Activated naive CD8-positive, alpha-beta T cell treated with anti-CD3 and anti-CD28 coated beads, Interleukin-2, amount 10 ng/mL, durations not matched to agents 7 days and 5 days (primary cell): Measurements from ENCODE around the gene CAPN10. TPM values are rescaled to one million over a fixed set of nuclear protein-coding genes. Genes with fewer than 3 reads are reported as not detected.

Source experiments
- ATAC-seq: fragments of 150-1000 bp; cut with Tn5 transposase; one replicate; pipeline ENCODE4 v1.10.0; 2021; ENCODE audit warnings: low read depth, moderate library complexity
- POLR2A ChIA-PET: fragments of 350-600 bp; sonication (Branson Sonifier 250); formaldehyde crosslinking; loops from one replicate; lab custom pipeline; 2021; ENCODE audit warnings: antibody characterized with exemption; lab: Charles Lee
- DNase-seq: peaks from one replicate; pipeline ENCODE4 v3.0.0; 2021
- H3K27ac Mint-ChIP-seq: one replicate; pipeline ENCODE4 v1.8.0; 2022; ENCODE audit warnings: mild to moderate bottlenecking, mixed read lengths
- H3K27me3 Mint-ChIP-seq: one replicate; pipeline ENCODE4 v1.8.0; 2022; ENCODE audit warnings: mild to moderate bottlenecking, moderate library complexity, mixed read lengths
- H3K36me3 Mint-ChIP-seq: one replicate; pipeline ENCODE4 v1.8.0; 2021; ENCODE audit warnings: mild to moderate bottlenecking, mixed read lengths
- H3K4me1 Mint-ChIP-seq: one replicate; pipeline ENCODE4 v1.8.0; 2021; ENCODE audit warnings: mixed read lengths
- H3K4me3 Mint-ChIP-seq: one replicate; pipeline ENCODE4 v1.8.0; 2022; ENCODE audit warnings: mild to moderate bottlenecking, moderate library complexity, mixed read lengths
- H3K9me3 Mint-ChIP-seq: one replicate; pipeline ENCODE4 v1.8.0; 2021; ENCODE audit warnings: mixed read lengths
- total RNA-seq, 2 experiments: library from RNA; stranded (reverse); gene quantifications; one replicate each; pipeline ENCODE4 v1.2.3, GENCODE V29; 2021

The CAPN10 gene
- total RNA-seq, 2 experiments from 2014 or later: 72.3 to 74.2 TPM

DNA sequence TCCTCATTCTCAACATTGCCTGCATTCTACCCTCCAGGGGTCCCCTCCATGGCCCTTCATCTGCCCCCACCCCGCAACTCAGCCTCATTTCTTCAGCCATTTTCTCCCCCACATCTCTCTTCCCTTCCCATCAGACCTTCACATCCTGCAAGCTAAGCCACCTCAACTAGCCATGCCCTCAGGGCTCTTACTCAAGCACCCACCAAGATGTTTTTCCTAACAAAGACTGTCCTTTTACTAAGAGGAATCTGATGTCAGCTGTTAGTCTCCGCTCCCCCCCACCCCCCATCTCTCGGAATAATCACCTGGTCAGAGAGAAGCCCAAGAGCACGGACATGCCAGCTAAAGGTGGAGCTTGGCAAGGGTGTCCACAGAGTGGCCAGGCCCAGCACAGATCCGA lies 4.7 kb upstream of the CAPN10 start:
- no peak for ATAC-seq
- peaks cover 2% of the 10 kb centered on the region for H3K9me3 Mint-ChIP-seq
- H3K27me3 Mint-ChIP-seq: no peaks in the 10 kb centered on the region
- DNase-seq: no peak
- H3K36me3 Mint-ChIP-seq: peaks cover 19% of the 10 kb centered on the region
- POLR2A ChIA-PET: interaction anchor here (10.2 kb wide), 1 partner anchor 15 kb away, joined by 178 read pairs; the partner anchor contains the start of gene RNPEPL1
- H3K4me3 Mint-ChIP-seq: no peak overlapping the region
- no peak overlapping the region for H3K27ac Mint-ChIP-seq
- peaks cover 36% of the 10 kb centered on the region for H3K4me1 Mint-ChIP-seq

DNA sequence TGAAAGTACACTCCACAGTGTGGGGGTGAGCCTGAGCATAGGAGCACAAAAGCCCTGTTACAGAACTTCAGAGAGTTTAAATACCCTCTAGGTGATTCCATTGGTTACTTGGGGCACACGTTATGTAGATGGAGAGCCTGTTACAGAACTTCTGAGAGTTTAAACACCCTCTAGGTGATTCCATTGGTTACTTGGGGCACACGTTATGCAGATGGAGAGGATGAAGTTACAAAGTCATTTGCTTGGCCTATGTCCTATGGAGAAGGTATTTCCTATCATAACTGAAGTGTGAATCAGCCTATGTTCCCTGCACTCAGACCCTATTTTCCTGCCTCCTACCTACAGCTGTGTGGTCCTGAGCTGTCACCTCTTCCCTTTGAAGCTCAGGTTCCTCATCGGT lies 3.8 kb upstream of the CAPN10 start:
- peaks cover 2% of the 10 kb centered on the region for H3K9me3 Mint-ChIP-seq
- no peak for DNase-seq
- H3K36me3 Mint-ChIP-seq: peaks cover 20% of the 10 kb centered on the region
- H3K27me3 Mint-ChIP-seq: no peaks in the 10 kb centered on the region
- H3K4me1 Mint-ChIP-seq: peaks cover 39% of the 10 kb centered on the region
- H3K27ac Mint-ChIP-seq: no peak overlapping the region
- POLR2A ChIA-PET: interaction anchor here (10.2 kb wide), 1 partner anchor 16 kb away, joined by 178 read pairs; the partner anchor contains the start of gene RNPEPL1
- no peak overlapping the region for H3K4me3 Mint-ChIP-seq
- ATAC-seq: no peak

DNA sequence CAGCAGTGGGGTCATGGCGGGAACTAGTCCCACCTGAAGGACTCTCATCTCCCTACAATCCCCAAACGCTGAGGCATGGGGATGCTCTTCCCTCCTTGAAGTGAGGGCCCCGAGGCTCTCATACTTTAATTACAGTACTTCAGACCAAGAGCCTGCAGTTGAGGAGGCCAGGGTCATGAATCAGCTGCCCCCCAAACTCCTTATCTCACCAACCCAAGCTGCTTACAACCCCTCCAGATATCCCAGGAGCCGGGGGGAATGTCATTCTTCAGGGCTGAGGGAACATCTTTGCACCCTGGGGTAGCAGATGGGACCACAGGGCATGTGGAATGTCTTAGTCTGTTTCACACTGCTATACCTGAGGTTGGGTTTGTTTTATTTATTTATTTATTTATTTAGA lies 2.8 kb upstream of the CAPN10 start:
- Mint-ChIP-seq H3K27ac (no peak overlapping the region), H3K36me3 (peaks cover 21% of the 10 kb centered on the region), H3K9me3 (peaks cover 2% of the 10 kb centered on the region), H3K4me1 (peaks cover 48% of the 10 kb centered on the region), H3K4me3 (no peak overlapping the region), H3K27me3 (no peaks in the 10 kb centered on the region)
- no peak for ATAC-seq
- DNase-seq: no peak
- POLR2A ChIA-PET: interaction anchor here (10.2 kb wide), 1 partner anchor 17 kb away, joined by 178 read pairs; the partner anchor contains the start of gene RNPEPL1

DNA sequence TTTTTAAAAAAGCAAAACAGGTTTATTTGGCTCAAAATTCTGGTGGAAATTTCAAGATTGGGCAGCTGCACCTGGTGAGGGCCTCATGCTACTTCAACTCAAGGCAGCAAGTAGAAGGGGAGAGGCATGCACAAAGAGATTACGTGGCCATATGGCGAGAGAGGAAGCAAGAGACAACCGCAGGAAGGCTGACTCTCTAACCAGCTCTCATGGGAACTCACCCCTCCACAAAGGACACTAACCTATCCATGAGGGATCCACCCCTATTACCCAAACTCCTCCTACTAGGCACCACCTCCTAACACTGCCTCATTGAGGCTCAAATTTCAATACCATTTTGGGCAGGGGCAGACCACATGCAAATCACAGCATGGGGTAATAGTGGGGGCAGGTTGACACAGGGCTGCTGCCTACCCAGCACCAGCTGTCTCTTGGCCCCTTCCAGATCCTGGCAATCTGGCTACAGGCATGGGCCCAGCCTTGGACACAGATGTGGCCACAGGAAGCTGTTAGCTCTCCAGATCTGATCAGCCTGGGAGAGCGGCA lies 2.0 kb upstream of the CAPN10 start:
- POLR2A ChIA-PET: interaction anchor here (2.5 to 10.2 kb wide), 2 partner anchors 18 to 42 kb away, joined by 9 to 178 read pairs; partner anchors contain the start of gene RNPEPL1
- no peaks in the 10 kb centered on the region for H3K27me3 Mint-ChIP-seq
- H3K4me1 Mint-ChIP-seq: peaks cover 49% of the 10 kb centered on the region
- H3K27ac Mint-ChIP-seq: peak overlapping the region; percentile 50
- peaks cover 2% of the 10 kb centered on the region for H3K9me3 Mint-ChIP-seq
- ATAC-seq: no peak
- no peak for DNase-seq
- peak overlapping the region; percentile 94 for H3K4me3 Mint-ChIP-seq
- H3K36me3 Mint-ChIP-seq: peaks cover 21% of the 10 kb centered on the region

DNA sequence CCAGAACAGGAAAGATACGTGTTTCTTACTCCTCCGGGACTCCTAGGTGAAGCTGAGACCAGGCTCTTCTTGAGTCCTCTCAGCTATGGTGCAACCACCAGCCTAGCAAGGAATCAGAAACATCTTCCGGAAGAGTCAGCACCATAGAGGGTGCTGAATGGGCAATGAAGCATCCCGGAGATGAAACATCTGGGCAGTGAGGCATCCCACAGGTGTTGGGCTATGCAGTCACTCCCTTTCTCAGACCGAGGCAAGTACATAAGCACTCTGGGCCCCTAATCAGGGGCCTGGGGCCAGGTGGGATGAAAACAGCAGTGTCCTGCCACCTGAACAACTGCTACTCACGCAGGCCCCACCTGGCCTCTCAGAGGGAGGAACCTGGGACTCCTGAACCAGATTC lies 1.4 kb upstream of the CAPN10 start:
- Mint-ChIP-seq H3K4me1 (peaks cover 44% of the 10 kb centered on the region), H3K27ac (peak overlapping the region; percentile 50), H3K4me3 (peak overlapping the region; percentile 94), H3K27me3 (no peaks in the 10 kb centered on the region), H3K36me3 (peaks cover 19% of the 10 kb centered on the region), H3K9me3 (peaks cover 2% of the 10 kb centered on the region)
- DNase-seq (no peak), ATAC-seq (no peak)
- POLR2A ChIA-PET: interaction anchor here (1.5 to 10.2 kb wide), 7 partner anchors 8 to 42 kb away, joined by 4 to 178 read pairs (median 13); partner anchors contain the start of genes GPR35 and RNPEPL1

DNA sequence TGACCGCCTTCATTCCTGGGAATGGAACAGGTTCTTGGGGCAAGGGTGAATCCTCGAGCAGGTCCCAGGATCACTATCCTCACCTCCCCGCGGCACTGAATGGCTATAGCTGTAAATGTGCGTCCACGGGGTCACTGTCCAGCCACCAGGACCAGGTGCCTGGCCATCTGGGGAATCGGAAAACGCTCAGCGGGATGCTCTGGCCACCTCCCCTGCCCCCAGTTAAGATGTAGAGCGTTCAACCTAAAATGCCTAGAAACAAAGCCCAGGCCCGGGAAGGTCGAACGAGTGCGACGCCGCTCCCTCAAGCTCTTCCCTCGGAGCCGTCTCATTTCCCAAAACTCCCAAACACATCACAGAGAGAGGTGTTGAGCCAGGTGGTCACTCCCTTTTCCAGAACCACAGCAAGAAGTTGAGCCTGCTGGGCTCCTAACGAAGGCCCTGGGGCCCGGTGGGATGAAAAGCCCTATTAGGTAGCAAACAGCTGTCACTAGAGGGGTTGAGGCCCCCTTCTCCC lies 795 bp upstream of the CAPN10 start:
- Mint-ChIP-seq H3K27me3 (no peaks in the 10 kb centered on the region), H3K4me1 (peaks cover 39% of the 10 kb centered on the region), H3K36me3 (peaks cover 15% of the 10 kb centered on the region), H3K9me3 (peaks cover 2% of the 10 kb centered on the region), H3K4me3 (peak overlapping the region; percentile 94), H3K27ac (peak overlapping the region; percentile 95)
- ATAC-seq (no peak), DNase-seq (no peak)
- POLR2A ChIA-PET: interaction anchor here (0.6 to 10.2 kb wide), 17 partner anchors 9 to 1116 kb away, joined by 3 to 178 read pairs (median 6); partner anchors contain the start of genes ANKMY1, GPR35, ING5 and RNPEPL1

DNA sequence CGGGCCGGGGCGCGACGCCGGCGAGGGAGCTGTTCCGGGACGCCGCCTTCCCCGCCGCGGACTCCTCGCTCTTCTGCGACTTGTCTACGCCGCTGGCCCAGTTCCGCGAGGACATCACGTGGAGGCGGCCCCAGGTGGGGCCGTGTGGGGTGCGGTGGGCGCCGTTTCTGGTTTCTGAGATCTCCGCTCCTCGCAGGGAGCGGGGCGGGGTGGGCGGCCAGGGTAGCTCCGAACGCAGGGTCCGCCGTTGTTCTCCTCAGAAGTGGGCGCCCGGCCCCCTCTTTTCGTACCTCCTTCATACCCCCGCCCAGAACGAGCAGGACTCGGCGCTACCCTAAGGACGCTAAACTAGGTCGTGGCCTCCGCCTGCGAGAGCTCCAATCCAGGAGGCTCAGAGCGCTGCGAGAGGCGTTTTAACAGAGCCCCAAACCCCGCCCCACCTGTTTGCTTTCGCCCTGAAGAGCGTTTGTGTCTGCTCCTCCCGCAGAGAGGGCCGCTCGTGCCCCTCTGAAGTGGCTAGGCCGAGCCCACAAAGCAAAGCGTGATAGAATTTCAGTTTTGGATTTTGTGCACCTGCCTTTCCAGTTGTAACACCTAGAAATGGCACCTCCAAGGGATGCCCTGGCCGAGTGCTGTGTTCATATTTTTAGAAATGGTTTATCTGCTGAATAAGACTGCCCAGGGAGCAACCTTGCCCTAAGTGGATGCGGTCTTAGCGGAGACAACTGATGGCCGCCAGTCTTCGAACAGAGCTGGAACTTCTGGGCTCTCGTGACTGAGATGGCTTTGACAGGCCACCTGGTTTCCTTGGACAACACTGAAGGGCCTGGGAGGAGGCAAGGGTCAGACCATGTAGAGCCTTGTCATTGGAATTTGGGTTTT lies 626 bp downstream of the CAPN10 start:
- ATAC-seq (peak; percentile 41), DNase-seq (peak; percentile 66)
- Mint-ChIP-seq H3K4me1 (peaks cover 38% of the 10 kb centered on the region), H3K4me3 (peak overlapping the region; percentile 95), H3K27ac (peak overlapping the region; percentile 92), H3K27me3 (no peaks in the 10 kb centered on the region), H3K9me3 (no peaks in the 10 kb centered on the region), H3K36me3 (peaks cover 4% of the 10 kb centered on the region)
- POLR2A ChIA-PET: interaction anchor here (0.7 to 10.2 kb wide), 18 partner anchors 8 to 118 kb away, joined by 3 to 178 read pairs (median 6); partner anchors contain the start of genes GPR35 and RNPEPL1

DNA sequence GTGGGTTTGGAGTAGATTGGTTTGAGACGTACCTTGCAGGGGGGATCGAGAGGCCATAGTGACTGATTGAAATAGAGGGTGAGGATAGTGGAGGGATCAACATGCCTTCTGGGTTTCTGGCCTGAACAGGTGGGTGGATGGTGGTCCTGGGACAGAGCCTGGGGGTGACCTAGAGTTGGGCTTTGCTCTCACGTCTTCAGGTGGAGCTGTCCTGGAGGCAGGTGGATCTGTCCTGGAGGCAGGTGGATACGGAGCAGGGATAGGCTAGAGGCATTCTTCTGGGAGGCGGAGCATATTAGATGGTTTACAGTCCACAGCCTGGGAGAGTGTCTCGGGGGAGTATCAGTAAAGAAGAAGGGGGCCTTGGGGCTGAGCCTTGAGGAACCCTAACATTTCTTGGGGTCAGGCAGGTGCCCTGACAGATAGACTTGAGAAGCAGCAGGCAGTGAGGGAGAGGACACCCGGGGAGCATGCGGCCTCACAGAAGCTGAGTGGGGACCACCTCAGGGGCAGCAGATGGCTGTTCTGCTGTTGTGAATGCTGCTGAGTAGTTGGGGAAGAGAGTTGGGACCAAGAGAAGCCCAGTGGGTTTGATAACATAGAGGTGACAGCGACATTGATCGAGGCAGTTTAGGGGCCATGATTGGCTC lies 1.6 kb downstream of the CAPN10 start:
- no peaks in the 10 kb centered on the region for H3K9me3 Mint-ChIP-seq
- ATAC-seq: no peak
- peaks cover 4% of the 10 kb centered on the region for H3K36me3 Mint-ChIP-seq
- H3K4me3 Mint-ChIP-seq: peak overlapping the region; percentile 95
- peaks cover 37% of the 10 kb centered on the region for H3K4me1 Mint-ChIP-seq
- H3K27me3 Mint-ChIP-seq: no peaks in the 10 kb centered on the region
- no peak for DNase-seq
- H3K27ac Mint-ChIP-seq: peak overlapping the region; percentile 92
- POLR2A ChIA-PET: interaction anchor here (1.0 to 10.2 kb wide), 6 partner anchors 16 to 37 kb away, joined by 3 to 178 read pairs (median 30); partner anchors contain the start of genes GPR35 and RNPEPL1

DNA sequence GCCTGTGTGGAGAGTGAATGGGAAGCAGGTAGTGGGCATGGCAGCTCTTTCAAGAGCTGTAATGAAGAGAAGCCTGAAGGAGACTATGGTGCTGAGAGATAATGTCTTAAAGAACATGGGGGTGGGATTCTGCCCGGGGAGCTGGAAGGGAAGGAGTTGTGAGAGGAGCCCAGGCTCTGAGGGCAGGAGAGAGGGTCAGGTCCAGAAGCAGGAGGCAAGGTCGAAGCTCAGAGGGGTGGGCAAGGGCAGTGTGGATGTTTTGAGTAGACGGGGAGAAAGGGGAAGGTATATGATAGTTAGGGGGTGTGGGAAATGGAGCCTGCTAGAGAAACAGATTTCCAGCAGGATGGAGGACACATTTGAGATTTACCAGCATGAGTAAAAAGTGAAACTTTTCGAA lies 2.1 kb downstream of the CAPN10 start:
- H3K4me1 Mint-ChIP-seq: peaks cover 37% of the 10 kb centered on the region
- POLR2A ChIA-PET: interaction anchor here (1.0 to 10.2 kb wide), 5 partner anchors 16 to 33 kb away, joined by 3 to 178 read pairs (median 41); partner anchors contain the start of gene RNPEPL1
- DNase-seq: no peak
- H3K27me3 Mint-ChIP-seq: no peaks in the 10 kb centered on the region
- peaks cover 4% of the 10 kb centered on the region for H3K36me3 Mint-ChIP-seq
- peak overlapping the region; percentile 17 for H3K27ac Mint-ChIP-seq
- no peaks in the 10 kb centered on the region for H3K9me3 Mint-ChIP-seq
- no peak for ATAC-seq
- H3K4me3 Mint-ChIP-seq: peak overlapping the region; percentile 95

DNA sequence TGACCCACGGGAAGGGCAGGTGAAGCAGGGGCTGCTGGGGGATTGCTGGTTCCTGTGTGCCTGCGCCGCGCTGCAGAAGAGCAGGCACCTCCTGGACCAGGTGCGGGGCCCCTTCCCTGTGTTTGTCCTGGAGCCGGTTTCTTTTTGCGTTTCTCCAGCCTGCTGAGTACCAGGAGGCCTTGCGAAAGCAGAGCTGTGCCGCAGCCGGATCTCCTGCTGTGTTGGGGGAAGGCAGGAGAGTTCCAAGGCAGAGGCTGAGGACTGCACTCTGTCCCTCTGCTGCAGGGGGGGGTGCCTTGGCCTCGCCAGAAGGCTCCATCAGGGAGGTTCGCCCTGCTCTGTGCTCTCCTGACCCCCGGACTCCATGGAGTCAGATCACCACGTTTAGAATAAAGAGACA lies 2.8 kb downstream of the CAPN10 start:
- no peak for ATAC-seq
- POLR2A ChIA-PET: interaction anchor here (1.1 to 10.2 kb wide), 3 partner anchors 23 to 32 kb away, joined by 3 to 178 read pairs (median 41); partner anchors contain the start of gene RNPEPL1
- Mint-ChIP-seq H3K4me3 (no peak overlapping the region), H3K4me1 (peaks cover 34% of the 10 kb centered on the region), H3K27ac (no peak overlapping the region), H3K36me3 (peaks cover 4% of the 10 kb centered on the region), H3K9me3 (no peaks in the 10 kb centered on the region), H3K27me3 (no peaks in the 10 kb centered on the region)
- no peak for DNase-seq

DNA sequence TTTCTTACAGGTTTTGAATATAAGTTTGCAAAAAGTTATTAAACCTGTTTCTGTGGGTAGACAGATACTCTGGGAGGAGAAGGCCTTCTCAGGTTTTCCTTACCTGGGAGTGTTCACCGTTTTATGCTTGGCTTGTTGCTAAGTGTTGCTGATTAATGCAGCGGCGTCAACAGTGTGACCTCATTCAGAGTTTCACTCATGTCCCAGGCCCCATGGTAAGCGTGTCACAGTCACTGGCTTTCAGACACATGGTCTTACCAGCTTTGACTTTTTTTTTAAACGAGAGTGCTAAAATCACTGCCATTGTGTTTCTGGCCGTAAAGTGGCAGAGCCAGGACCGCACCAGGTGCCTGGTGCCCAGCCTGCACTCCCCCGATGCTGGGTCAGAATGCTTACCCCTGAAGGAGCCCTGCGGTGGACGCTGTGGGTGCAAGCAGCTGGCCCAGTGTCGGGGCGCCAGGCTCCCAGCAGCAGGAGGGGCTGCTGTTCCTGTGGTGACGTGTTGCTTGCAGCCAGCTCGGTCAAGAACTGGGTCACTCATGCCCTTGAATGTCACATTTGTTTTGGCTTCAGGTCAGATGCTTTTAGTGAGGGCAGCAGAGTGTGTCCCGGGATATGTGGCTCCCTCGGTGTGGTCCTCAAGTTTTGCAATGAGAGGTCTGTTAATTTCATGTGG lies 3.5 kb downstream of the CAPN10 start:
- Mint-ChIP-seq H3K36me3 (peaks cover 4% of the 10 kb centered on the region), H3K4me3 (no peak overlapping the region), H3K4me1 (peaks cover 28% of the 10 kb centered on the region), H3K27me3 (no peaks in the 10 kb centered on the region), H3K9me3 (no peaks in the 10 kb centered on the region), H3K27ac (no peak overlapping the region)
- ATAC-seq (no peak), DNase-seq (no peak)
- POLR2A ChIA-PET: interaction anchor here (1.1 kb wide), 1 partner anchor 31 kb away, joined by 3 read pairs; no protein-coding TSS in a partner anchor

DNA sequence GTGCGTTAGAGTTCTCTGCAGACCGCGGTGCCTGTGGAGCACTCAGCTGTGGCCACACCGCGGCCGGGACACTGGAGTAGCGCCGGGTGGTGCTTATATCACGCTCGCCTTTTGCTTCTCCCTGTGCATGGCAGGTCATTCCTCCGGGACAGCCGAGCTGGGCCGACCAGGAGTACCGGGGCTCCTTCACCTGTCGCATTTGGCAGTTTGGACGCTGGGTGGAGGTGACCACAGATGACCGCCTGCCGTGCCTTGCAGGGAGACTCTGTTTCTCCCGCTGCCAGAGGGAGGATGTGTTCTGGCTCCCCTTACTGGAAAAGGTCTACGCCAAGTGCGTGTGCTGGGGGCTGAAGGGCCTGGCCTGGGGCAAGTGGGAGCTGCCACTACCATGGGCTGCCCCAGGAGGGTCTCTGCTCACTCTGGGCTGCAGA lies 4.2 kb downstream of the CAPN10 start:
- no peak for DNase-seq
- POLR2A ChIA-PET: interaction anchor here (1.5 kb wide), 1 partner anchor 25 kb away, joined by 5 read pairs; no protein-coding TSS in a partner anchor
- no peak overlapping the region for H3K27ac Mint-ChIP-seq

More for the DNA sequence above, 4.2 kb downstream of the CAPN10 start:
- Mint-ChIP-seq H3K27me3 (no peaks in the 10 kb centered on the region), H3K4me3 (no peak overlapping the region), H3K4me1 (peaks cover 22% of the 10 kb centered on the region), H3K36me3 (peaks cover 4% of the 10 kb centered on the region), H3K9me3 (no peaks in the 10 kb centered on the region)
- no peak for ATAC-seq
